ENCODE data around the gene NTHL1.
"Not testable (repeated sequence)": the region's sequence is repeated elsewhere in the genome, so short reads cannot be mapped to it uniquely, and the experiment has no call there.

NTHL1 gene

DNA sequence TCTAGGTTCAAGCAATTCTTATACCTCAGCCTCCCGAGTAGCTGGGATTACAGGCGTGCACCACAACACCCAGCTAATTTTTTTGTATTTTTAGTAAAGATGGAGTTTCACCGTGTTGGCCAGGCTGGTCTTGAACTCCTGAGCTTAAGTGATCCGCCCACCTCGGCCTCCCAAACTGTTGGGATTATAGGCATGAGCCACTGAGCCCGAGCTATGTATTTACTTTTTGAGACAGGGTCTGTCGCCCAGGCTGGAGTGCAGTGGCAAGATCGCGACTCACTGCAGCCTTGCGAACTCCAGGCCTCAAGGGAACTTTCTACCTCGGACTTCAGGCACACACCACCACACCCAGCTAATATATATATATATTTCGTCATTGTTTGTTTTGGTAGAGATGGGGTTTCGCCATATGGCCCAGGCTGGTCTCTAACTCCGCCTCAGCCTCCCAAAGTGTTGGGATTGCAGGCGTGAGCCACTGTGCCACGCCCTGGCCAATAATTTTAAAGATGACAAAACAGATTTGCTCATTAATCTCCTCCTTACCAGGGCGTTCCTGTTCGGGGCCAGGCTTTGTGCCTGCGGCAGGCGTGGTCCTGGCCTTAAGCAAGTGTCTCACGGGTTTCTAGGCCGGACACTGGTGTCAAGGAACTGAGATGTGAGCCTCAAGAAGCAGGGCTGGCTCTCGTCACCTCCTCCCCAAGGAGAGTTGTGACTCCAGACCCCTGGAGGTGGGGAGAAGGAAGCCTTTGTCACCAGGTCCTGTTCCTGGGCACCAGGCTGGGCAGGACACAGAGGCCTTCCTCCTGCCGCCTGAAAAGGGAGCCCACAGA, 32.3 kb downstream of the NTHL1 start:
- Histone ChIP-seq H3K4me2 (ENCODE audit: insufficient read depth, low read length) (no peak overlapping the region), H3K79me2 (ENCODE audit: insufficient read depth, low read length) (peaks cover 6% of the 10 kb centered on the region), H4K20me1 (ENCODE audit: insufficient read depth, low read length) (no peaks in the 10 kb centered on the region), H3K36me3 (ENCODE audit: insufficient read depth, low read length) (no peaks in the 10 kb centered on the region), H3K27me3 (ENCODE audit: insufficient read depth, low read length, poor library complexity) (no peaks in the 10 kb centered on the region), H2AFZ (ENCODE audit: low read depth, low read length) (no peak overlapping the region), H3K27ac (ENCODE audit: low read length) (no peak overlapping the region), H3K4me3 (ENCODE audit: low read depth in 1 of 2, low read length in 2 of 2) (no peak overlapping the region), H3K4me1 (ENCODE audit: insufficient read depth, low read length) (peaks cover 6% of the 10 kb centered on the region), H3K9ac (ENCODE audit: low read depth, low read length) (no peak overlapping the region), H3K9me3 (ENCODE audit: insufficient read depth, low read length, severe bottlenecking) (no peaks in the 10 kb centered on the region)
- ATAC-seq (ENCODE audit: insufficient read depth, low read depth) (no peak), DNase-seq (no peak)
- TF ChIP-seq CTCF (IDR thresholded peaks at IDR 0.05; ENCODE audit: borderline replicate concordance, extremely low read depth, low read length, poor library complexity, severe bottlenecking) (no peak), EZH2 (IDR thresholded peaks at IDR 0.05; ENCODE audit: borderline replicate concordance, low read depth, low read length, severe bottlenecking) (no peak)

DNA sequence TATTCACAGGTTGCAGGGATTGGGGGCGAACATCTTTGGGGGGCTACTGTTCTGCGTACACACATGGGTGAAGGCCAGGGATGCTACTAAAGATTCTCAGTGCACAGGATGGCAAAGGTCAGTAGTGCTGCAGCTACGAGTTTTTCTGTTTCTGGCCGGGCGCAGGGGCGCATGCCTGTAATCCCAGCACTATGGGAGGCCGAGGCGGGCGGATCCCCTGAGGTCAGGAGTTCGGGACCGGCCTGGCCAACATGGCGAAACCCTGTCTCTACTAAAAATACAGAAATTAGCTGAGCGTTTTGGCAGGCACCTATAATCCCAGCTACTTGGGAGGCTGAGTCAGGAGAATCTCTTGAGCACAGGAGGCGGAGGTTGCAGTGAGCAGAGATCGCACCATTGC, 34.1 kb downstream of the NTHL1 start:
- Histone ChIP-seq H3K9me3 (ENCODE audit: insufficient read depth, low read length, severe bottlenecking) (no peaks in the 10 kb centered on the region), H3K4me3 (ENCODE audit: low read depth in 1 of 2, low read length in 2 of 2) (no peak overlapping the region), H3K36me3 (ENCODE audit: insufficient read depth, low read length) (no peaks in the 10 kb centered on the region), H3K27ac (ENCODE audit: low read length) (no peak overlapping the region), H3K9ac (ENCODE audit: low read depth, low read length) (no peak overlapping the region), H3K4me1 (ENCODE audit: insufficient read depth, low read length) (peaks cover 14% of the 10 kb centered on the region), H3K4me2 (ENCODE audit: insufficient read depth, low read length) (no peak overlapping the region), H2AFZ (ENCODE audit: low read depth, low read length) (no peak overlapping the region), H3K27me3 (ENCODE audit: insufficient read depth, low read length, poor library complexity) (no peaks in the 10 kb centered on the region), H3K79me2 (ENCODE audit: insufficient read depth, low read length) (peaks cover 22% of the 10 kb centered on the region), H4K20me1 (ENCODE audit: insufficient read depth, low read length) (peaks cover 8% of the 10 kb centered on the region)
- TF ChIP-seq EZH2 (IDR thresholded peaks at IDR 0.05; ENCODE audit: borderline replicate concordance, low read depth, low read length, severe bottlenecking): no peak
- no peak for TF ChIP-seq CTCF (IDR thresholded peaks at IDR 0.05; ENCODE audit: borderline replicate concordance, extremely low read depth, low read length, poor library complexity, severe bottlenecking)
- no peak for DNase-seq
- no peak for ATAC-seq (ENCODE audit: insufficient read depth, low read depth)

- not testable (repeated sequence) for H3K9ac ChIP-seq (ENCODE audit: low read depth, low read length); ATAC-seq (ENCODE audit: insufficient read depth, low read depth); H3K4me2 ChIP-seq (ENCODE audit: insufficient read depth, low read length)
These were observed 35.9 kb downstream of the NTHL1 start for GRCh38 chr16:2011726-2012125.

GRCh38 chr16:2009791-2010510, 37.7 kb downstream of the NTHL1 start, which contains the start of gene ZNF598:
Gene ZNF598 (minus strand): TSS chr16:2009821.
- Histone ChIP-seq H3K79me2 (ENCODE audit: insufficient read depth, low read length) (peaks cover 58% of the 10 kb centered on the region), H3K9me3 (ENCODE audit: insufficient read depth, low read length, severe bottlenecking) (no peaks in the 10 kb centered on the region), H3K36me3 (ENCODE audit: insufficient read depth, low read length) (peaks cover 30% of the 10 kb centered on the region), H2AFZ (ENCODE audit: low read depth, low read length) (peak within 1 kb of the TSS; percentile 76), H3K4me1 (ENCODE audit: insufficient read depth, low read length) (peaks cover 45% of the 10 kb centered on the region), H3K4me2 (ENCODE audit: insufficient read depth, low read length) (peak within 1 kb of the TSS; percentile 90), H4K20me1 (ENCODE audit: insufficient read depth, low read length) (peaks cover 44% of the 10 kb centered on the region), H3K27me3 (ENCODE audit: insufficient read depth, low read length, poor library complexity) (no peaks in the 10 kb centered on the region), H3K27ac (ENCODE audit: low read length) (peak within 1 kb of the TSS; percentile 80), H3K4me3 (ENCODE audit: low read depth in 1 of 2, low read length in 2 of 2) (peak within 1 kb of the TSS; percentile 70 to 97), H3K9ac (ENCODE audit: low read depth, low read length) (peak within 1 kb of the TSS; percentile 95)
- ATAC-seq (ENCODE audit: insufficient read depth, low read depth) (peak; percentile 86), DNase-seq (peak; percentile 79)
- TF ChIP-seq CTCF (IDR thresholded peaks at IDR 0.05; ENCODE audit: borderline replicate concordance, extremely low read depth, low read length, poor library complexity, severe bottlenecking) (no peak), EZH2 (IDR thresholded peaks at IDR 0.05; ENCODE audit: borderline replicate concordance, low read depth, low read length, severe bottlenecking) (no peak)

More at GRCh38 chr16:2011726-2012125, 35.9 kb downstream of the NTHL1 start:
- Histone ChIP-seq H4K20me1 (ENCODE audit: insufficient read depth, low read length) (peaks cover 26% of the 10 kb centered on the region), H3K36me3 (ENCODE audit: insufficient read depth, low read length) (peaks cover 15% of the 10 kb centered on the region), H3K4me1 (ENCODE audit: insufficient read depth, low read length) (peaks cover 32% of the 10 kb centered on the region), H3K79me2 (ENCODE audit: insufficient read depth, low read length) (peaks cover 40% of the 10 kb centered on the region)
- H3K27ac ChIP-seq (ENCODE audit: low read length); H3K27me3 ChIP-seq (ENCODE audit: insufficient read depth, low read length, poor library complexity); H3K9me3 ChIP-seq (ENCODE audit: insufficient read depth, low read length, severe bottlenecking); DNase-seq; H3K4me3 ChIP-seq (ENCODE audit: low read depth in 1 of 2, low read length in 2 of 2); H2AFZ ChIP-seq (ENCODE audit: low read depth, low read length): not testable (repeated sequence)

Measured in DND-41 (cell line).